Upper lobe of left lung (tissue), 6 donors: ENCODE measurements around the gene TP73. TPM values are rescaled to one million over a fixed set of nuclear protein-coding genes. Genes with fewer than 3 reads are reported as not detected.
A peak's percentile ranks its signal among the peaks of the same experiment; 100 is the strongest.

Experiments
- ATAC-seq, 2 donors: fragments of 200-7000 bp; cut with Tn5 transposase; one replicate each; pipeline ENCODE4 v1.9.1; 2022; ENCODE audit warnings: mild to moderate bottlenecking in 2 of 2, moderate library complexity in 2 of 2; ENCODE audit not compliant: low FRiP score in 2 of 2
- DNase-seq, 2 donors: peaks; one replicate each; pipeline ENCODE4 v3.0.0-alpha.2; 2019 to 2020
- H3K27ac ChIP-seq, 4 donors: fragments of 200-600 bp; sonication (generic); one replicate each; pipeline ENCODE4 v1.5.1; 2016 to 2019
- H3K27me3 ChIP-seq, 4 donors: fragments of 200-600 bp; sonication (generic); one replicate each; pipeline ENCODE4 v1.5.1; 2017 to 2019
- H3K36me3 ChIP-seq, 4 donors: fragments of 200-600 bp; sonication (generic); one replicate each; pipeline ENCODE4 v1.5.1; 2016 to 2019
- H3K4me1 ChIP-seq, 4 donors: fragments of 200-600 bp; sonication (generic); one replicate each; pipeline ENCODE4 v1.5.1; 2018 to 2019
- H3K4me3 ChIP-seq, 4 donors: fragments of 200-600 bp; sonication (generic); one replicate each; pipeline ENCODE4 v1.5.1; 2017 to 2019; ENCODE audit warnings: mild to moderate bottlenecking in 2 of 4, moderate library complexity in 1 of 4
- H3K9me3 ChIP-seq, 4 donors: fragments of 200-600 bp; sonication (generic); one replicate each; pipeline ENCODE4 v1.5.1; 2018 to 2019
- EP300 ChIP-seq, 4 donors: sonication (generic); formaldehyde crosslinking; IDR thresholded peaks; one replicate each; pipeline ENCODE4 v1.5.1; 2017; ENCODE audit warnings: antibody characterized with exemption in 4 of 4, control low read depth in 2 of 4
- POLR2A ChIP-seq, 4 donors: fragments of 450-650 bp; IDR thresholded peaks; one replicate each; pipeline ENCODE4 v1.5.1; 2016 to 2017; ENCODE audit warnings: antibody characterized with exemption in 4 of 4, mild to moderate bottlenecking in 2 of 4
- POLR2AphosphoS5 ChIP-seq, 2 donors: sonication (generic); formaldehyde crosslinking; IDR thresholded peaks; one replicate each; pipeline ENCODE4 v1.5.1; 2017; ENCODE audit warnings: antibody characterized with exemption in 2 of 2
- WGBS, 2 donors: methylation state at CpG; one replicate each; pipeline ENCODE4 v1.1.5; 2017 to 2018; 5-methylcytosine and 5-hydroxymethylcytosine counted together
- total RNA-seq, 6 donors: library from RNA; depleted of rRNA in 4 of 6; stranded (reverse); fragments of >200 nt in 4 of 6; gene quantifications; one replicate each; pipeline versions ENCODE4 v1.1.0 to v1.2.1, GENCODE V29; 2016 to 2021
- TF ChIP-seq, protein P1 (sequence below), 6 experiments: fragments of 450-650 bp in 4 of 6; fragments of 200-600 bp in 2 of 6; sonication (generic) in 2 of 6; IDR thresholded peaks; one replicate each; pipeline ENCODE4 v1.5.1; 2016 to 2019; ENCODE audit warnings: antibody characterized with exemption in 6 of 6
- donor health status: DM: no; HTN: no; CAD: no; lungs with moderate emphysema.
- donor health status: DM: no; HTN: yes; CAD: no; lungs with severe emphysema.

Gene TP73
- total RNA-seq, 6 donors from 2014 or later = 0.77 to 9.8 (median 4.1) TPM

DNA sequence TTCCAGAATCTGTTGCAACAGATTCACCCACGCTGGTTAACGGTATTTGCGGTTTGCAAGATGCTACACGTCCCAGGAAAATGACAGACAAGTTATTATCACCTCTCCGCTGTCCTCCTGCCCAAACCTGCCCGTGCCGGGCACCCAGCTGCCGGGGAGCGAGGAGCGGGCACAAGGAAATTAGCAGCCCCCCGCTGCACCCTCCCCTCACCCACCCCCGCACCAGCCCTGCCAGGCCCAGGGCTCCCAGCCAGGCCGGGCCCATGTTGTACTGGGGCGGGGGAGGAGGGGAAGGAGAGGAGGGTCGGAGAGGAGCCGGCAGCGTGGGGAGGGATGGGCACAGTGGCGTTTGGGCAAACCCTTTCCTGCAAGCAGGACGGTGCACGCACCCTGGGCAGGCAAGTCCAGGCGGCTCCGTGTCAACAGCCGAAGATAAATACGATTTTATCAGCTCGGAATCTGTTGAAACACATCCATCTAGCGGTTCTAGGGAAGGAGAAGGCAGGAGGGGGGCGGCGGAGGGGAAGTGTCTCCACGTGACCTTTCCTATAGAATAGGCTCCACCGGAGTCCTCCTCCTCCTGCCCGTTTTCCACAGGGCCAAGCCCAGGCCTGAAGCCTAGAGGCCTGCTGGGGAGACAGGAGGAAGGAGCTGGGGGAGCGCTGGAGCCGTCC is 64.9 kb downstream of the TP73 start:
- Histone ChIP-seq H3K36me3 (no peaks in the 10 kb centered on the region), H3K27ac (peak overlapping the region in 1 of 4 donors; percentile 49), H3K9me3 (no peaks in the 10 kb centered on the region), H3K4me1 (peaks cover 16 to 44% (median 24%) of the 10 kb centered on the region in 4 donors), H3K27me3 (peaks cover 0 to 11% (median 1%) of the 10 kb centered on the region in 4 donors), H3K4me3 (no peak overlapping the region)
- 42 to 47% methylated on average over 23 to 30 of the region's 33 CpGs for WGBS, 2 donors
- peak in 1 of 2 donors; percentile 50 for DNase-seq
- TF ChIP-seq POLR2A (IDR thresholded peaks at IDR 0.05) (no peak), EP300 (IDR thresholded peaks at IDR 0.05) (no peak), POLR2AphosphoS5 (IDR thresholded peaks at IDR 0.05) (no peak)
- TF ChIP-seq, protein P1, sequence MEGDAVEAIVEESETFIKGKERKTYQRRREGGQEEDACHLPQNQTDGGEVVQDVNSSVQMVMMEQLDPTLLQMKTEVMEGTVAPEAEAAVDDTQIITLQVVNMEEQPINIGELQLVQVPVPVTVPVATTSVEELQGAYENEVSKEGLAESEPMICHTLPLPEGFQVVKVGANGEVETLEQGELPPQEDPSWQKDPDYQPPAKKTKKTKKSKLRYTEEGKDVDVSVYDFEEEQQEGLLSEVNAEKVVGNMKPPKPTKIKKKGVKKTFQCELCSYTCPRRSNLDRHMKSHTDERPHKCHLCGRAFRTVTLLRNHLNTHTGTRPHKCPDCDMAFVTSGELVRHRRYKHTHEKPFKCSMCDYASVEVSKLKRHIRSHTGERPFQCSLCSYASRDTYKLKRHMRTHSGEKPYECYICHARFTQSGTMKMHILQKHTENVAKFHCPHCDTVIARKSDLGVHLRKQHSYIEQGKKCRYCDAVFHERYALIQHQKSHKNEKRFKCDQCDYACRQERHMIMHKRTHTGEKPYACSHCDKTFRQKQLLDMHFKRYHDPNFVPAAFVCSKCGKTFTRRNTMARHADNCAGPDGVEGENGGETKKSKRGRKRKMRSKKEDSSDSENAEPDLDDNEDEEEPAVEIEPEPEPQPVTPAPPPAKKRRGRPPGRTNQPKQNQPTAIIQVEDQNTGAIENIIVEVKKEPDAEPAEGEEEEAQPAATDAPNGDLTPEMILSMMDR (IDR thresholded peaks at IDR 0.05) = no peak
- ATAC-seq = no peak

DNA sequence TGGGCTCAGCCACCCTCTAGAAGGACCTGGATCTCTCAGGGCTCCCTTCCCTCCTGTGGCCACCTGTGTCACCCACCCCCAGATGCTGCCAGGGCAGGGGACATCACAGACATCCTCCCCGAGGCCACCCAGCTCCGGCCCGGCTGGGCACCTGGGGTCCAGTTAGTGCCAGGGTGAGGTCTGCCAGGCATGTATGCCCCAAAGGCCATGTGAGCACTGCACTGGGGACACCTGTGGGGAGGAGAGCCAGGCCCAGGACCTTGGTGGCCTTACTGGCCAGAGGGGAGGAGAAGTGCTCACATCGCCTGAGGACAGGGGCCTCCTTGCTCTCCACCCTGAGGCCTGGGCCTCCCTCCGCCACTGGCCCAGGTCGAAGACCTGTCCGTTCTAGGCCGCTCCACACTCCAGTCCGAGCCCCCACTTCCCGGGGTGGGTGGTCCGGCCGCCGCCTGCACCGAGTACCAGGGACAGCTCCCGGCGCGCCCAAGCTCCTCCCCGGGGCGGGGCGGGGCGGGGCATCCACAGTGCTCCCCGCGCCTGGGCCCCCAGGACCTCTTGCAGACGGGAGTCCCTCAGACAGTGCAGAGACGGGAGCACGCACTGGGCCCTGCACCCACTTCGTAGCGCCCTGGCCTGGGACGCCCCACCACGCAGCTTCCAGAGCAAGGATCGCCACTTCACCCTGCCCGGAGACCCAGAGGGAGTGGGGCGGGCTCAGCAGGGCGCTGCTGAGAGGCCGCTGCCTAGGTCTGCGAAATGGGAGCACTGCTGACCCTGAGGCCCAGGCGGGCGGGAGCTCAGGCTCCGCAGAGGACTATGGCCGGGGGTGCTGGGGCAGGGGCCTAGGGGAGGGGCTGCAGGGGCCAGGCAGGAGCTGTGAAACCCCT is 65.6 kb downstream of the TP73 start:
- H3K27me3 ChIP-seq = peaks cover 0 to 11% (median 1%) of the 10 kb centered on the region in 4 donors
- no peak for ATAC-seq
- no peaks in the 10 kb centered on the region for H3K36me3 ChIP-seq
- peak in 1 of 2 donors; percentile 85 for DNase-seq
- TF ChIP-seq POLR2A (IDR thresholded peaks at IDR 0.05) (no peak), EP300 (IDR thresholded peaks at IDR 0.05) (no peak), POLR2AphosphoS5 (IDR thresholded peaks at IDR 0.05) (no peak)
- TF ChIP-seq, protein P1 (IDR thresholded peaks at IDR 0.05) = no peak
- WGBS, 2 donors = 53 to 56% methylated on average over 12 to 17 of the region's 40 CpGs
- peaks cover 16 to 44% (median 24%) of the 10 kb centered on the region in 4 donors for H3K4me1 ChIP-seq
- no peaks in the 10 kb centered on the region for H3K9me3 ChIP-seq
- H3K4me3 ChIP-seq = no peak overlapping the region
- peak overlapping the region in 1 of 4 donors; percentile 49 for H3K27ac ChIP-seq

DNA sequence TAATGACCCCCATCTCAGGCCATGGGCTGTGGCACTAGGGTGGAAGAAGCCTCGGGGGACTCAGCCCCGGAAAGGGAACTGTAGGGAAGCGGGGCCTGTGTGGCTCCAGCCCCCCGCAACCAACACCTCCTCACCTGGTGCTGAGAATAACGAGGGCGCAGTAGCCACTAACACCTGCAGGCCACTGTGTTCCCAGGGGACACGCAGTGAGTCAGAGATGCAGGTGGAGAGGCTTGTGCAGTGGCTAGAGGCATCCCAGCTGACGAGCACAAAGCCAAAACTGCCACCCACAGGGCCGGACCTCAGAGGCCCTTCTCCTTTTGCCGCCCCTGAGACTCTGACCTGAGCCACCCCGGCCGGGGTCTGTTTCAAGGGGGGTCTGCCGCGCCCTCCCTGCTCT is 66.4 kb downstream of the TP73 start:
- TF ChIP-seq POLR2A (IDR thresholded peaks at IDR 0.05) (no peak), EP300 (IDR thresholded peaks at IDR 0.05) (no peak), POLR2AphosphoS5 (IDR thresholded peaks at IDR 0.05) (no peak)
- TF ChIP-seq, protein P1 (IDR thresholded peaks at IDR 0.05) = no peak
- peaks cover 0 to 11% (median 1%) of the 10 kb centered on the region in 4 donors for H3K27me3 ChIP-seq
- peaks cover 16 to 44% (median 24%) of the 10 kb centered on the region in 4 donors for H3K4me1 ChIP-seq
- ATAC-seq = no peak
- DNase-seq = no peak
- H3K27ac ChIP-seq = no peak overlapping the region
- no peaks in the 10 kb centered on the region for H3K9me3 ChIP-seq
- WGBS, 2 donors = 86% methylated on average over 14 of the region's 14 CpGs; no CpG with 5 or more reads in 1 of the 2 donors
- no peak overlapping the region for H3K4me3 ChIP-seq
- H3K36me3 ChIP-seq = no peaks in the 10 kb centered on the region

DNA sequence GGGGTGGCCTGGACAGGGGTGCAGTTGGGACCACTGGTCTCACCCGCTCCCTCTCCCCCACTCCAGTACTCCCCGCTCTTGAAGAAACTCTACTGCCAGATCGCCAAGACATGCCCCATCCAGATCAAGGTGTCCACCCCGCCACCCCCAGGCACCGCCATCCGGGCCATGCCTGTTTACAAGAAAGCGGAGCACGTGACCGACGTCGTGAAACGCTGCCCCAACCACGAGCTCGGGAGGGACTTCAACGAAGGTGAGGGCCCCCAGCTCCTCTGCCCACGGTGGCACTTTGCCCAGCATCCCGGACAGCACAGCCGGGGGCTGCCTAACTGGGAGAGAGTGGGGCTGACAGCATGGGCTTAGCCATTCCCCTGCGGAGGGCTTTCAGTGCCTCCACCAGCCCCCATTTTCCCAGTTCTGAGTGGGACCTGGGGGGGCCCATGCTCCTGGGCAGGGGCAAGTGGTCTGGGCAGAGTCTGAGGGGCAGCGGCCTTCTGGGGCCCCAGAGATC is 69.7 kb downstream of the TP73 start:
- WGBS, 2 donors = 73 to 84% methylated on average over 7 to 20 of the region's 20 CpGs
- no peak overlapping the region for H3K27ac ChIP-seq
- peaks cover 16 to 32% (median 20%) of the 10 kb centered on the region in 4 donors for H3K4me1 ChIP-seq
- no peaks in the 10 kb centered on the region for H3K36me3 ChIP-seq
- ATAC-seq (no peak), DNase-seq (peak in 1 of 2 donors; percentile 71)
- TF ChIP-seq, protein P1 (IDR thresholded peaks at IDR 0.05) = no peak
- TF ChIP-seq EP300 (IDR thresholded peaks at IDR 0.05) = no peak
- no peak for TF ChIP-seq POLR2A (IDR thresholded peaks at IDR 0.05)
- TF ChIP-seq POLR2AphosphoS5 (IDR thresholded peaks at IDR 0.05) = no peak
- H3K9me3 ChIP-seq = no peaks in the 10 kb centered on the region
- no peak overlapping the region for H3K4me3 ChIP-seq
- H3K27me3 ChIP-seq = peaks cover 0 to 5% (median 1%) of the 10 kb centered on the region in 4 donors
